OCI-LY3 (cell line): ENCODE results near the gene MYO16.

Experiments
- CTCF ChIP-seq: fragments of 200-600, 300-600 bp; sonication (generic); IDR thresholded peaks from 2 replicates; pipeline ENCODE4 v1.5.1; 2014; ENCODE audit warnings: antibody characterized with exemption, low read length, low read depth
- EZH2phosphoT487 ChIP-seq: fragments of 200-600 bp; shearing (Covaris generic); IDR thresholded peaks from 2 replicates; pipeline ENCODE4 v1.6.1; 2018; ENCODE audit warnings: antibody characterized with exemption, mixed run types, low read depth

GRCh38 chr13:108734676-108735075, 105.3 kb downstream of the MYO16 start:
- TF ChIP-seq CTCF (no peak), EZH2phosphoT487 (no peak)
